Kidney tubule cell (primary cell): ENCODE measurements around the gene MAPK1IP1L.
"Not testable (repeated sequence)": the region's sequence is repeated elsewhere in the genome, so short reads cannot be mapped to it uniquely, and the experiment has no call there.

Experiments
- DNase-seq: peaks from one replicate; pipeline ENCODE4 v3.0.0-alpha.2; 2018; ENCODE audit warnings: low spot score

MAPK1IP1L gene

DNA sequence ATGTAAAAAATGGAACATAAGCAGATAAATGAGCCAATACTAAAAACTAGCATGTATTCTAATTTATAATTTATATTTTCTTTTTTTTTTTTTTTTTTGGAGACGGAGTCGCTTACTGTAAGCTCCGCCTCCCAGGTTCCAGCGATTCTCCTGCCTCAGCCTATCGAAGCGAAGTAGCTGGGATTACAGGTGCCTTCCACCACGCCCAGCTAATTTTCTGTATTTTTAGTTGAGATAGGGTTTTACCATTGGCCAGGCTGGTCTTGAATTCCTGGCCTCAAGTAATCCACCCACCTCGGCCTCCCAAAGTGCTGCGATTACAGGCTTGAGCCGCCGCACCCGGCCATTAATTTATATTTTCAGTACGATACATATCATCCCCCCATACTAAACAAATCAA, 2.7 kb downstream of the MAPK1IP1L start:
- DNase-seq = no peak

DNA sequence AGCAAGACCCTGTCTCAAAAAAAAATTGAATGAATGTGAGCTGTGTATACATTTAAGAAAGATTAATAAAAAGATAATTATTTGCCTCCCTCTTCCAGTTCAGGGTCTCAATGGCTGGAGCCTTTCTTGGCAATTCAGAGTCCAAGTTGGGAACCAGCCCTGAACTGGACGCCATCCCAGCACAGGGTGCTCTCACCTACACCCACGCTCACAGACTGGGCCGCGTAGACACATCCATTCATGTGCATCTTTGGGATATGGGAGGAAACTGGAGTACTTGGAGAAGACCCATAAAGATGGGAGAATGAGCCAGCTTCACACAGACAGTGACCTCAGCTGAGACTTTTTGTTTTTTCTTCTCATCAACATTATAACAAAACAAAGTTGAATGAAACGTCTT, 6.5 kb downstream of the MAPK1IP1L start:
- no peak for DNase-seq

- no peak for DNase-seq
Observed at GRCh38 chr14:55059333-55059732, 7.9 kb downstream of the MAPK1IP1L start.

DNA sequence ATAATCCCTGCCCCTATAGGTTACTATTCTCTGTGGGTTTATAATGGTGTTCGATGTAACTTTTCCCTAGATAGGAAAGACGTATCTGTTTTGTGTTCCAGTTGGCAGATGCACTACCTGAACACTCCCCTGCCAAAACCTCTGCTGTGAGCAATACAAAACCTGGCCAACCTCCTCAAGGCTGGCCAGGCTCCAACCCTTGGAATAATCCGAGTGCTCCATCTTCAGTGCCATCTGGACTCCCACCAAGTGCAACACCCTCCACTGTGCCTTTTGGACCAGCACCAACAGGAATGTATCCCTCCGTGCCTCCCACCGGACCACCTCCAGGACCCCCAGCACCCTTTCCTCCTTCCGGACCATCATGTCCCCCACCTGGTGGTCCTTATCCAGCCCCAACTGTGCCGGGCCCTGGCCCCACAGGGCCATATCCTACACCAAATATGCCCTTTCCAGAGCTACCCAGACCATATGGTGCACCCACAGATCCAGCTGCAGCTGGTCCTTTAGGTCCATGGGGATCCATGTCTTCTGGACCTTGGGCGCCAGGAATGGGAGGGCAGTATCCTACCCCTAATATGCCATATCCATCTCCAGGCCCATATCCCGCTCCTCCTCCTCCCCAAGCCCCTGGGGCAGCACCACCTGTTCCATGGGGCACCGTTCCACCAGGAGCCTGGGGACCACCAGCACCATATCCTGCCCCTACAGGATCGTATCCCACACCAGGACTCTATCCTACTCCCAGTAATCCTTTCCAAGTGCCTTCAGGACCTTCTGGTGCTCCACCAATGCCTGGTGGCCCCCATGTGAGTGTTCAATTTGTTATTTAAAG, 11.3 kb downstream of the MAPK1IP1L start:
- DNase-seq = no peak

GRCh38 chr14:55064896-55065295, 13.4 kb downstream of the MAPK1IP1L start:
- not testable (repeated sequence) for DNase-seq

DNA sequence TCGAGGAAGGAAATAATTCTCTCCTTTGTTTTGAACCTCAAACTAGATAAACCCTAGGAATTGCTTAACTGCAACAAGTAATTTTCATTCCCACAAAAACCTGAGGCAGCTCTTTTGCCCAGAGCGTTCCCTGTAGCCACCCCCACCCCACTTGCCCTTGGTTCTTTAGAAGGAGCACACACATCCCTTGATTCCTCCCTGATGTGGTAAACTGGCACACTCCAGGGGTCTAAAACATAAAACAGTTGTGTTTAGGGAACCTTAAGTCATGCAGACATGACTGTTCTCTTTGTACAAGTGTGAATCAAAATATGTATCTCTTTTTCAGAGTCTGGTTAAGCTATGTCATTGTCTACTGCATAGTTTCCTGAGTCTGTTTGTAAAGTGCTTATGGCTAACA, 14.0 kb downstream of the MAPK1IP1L start:
- DNase-seq = no peak

GRCh38 chr14:55066223-55066622, 14.8 kb downstream of the MAPK1IP1L start:
- no peak for DNase-seq

DNA sequence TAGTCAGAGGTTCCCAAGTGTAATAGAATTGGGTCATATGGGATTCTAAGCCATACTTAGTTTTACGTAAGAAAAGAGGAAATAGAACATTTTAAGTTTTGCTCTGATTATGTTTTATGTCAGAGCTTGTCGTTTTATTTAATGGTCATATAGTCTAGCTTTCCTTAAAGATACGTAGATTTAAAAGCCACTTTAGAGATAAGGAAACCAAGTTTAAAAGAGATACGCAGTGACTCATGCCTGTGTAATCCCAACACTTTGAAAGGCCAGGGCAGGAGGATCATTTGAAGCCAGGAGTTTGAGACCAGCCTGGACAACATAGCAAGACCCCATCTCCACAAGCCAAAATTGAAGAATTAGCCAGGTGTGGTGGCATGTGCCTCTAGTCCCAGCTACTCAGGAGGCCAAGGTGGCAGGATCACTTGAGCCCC, 19.5 kb downstream of the MAPK1IP1L start:
- peak; percentile 32 for DNase-seq

DNA sequence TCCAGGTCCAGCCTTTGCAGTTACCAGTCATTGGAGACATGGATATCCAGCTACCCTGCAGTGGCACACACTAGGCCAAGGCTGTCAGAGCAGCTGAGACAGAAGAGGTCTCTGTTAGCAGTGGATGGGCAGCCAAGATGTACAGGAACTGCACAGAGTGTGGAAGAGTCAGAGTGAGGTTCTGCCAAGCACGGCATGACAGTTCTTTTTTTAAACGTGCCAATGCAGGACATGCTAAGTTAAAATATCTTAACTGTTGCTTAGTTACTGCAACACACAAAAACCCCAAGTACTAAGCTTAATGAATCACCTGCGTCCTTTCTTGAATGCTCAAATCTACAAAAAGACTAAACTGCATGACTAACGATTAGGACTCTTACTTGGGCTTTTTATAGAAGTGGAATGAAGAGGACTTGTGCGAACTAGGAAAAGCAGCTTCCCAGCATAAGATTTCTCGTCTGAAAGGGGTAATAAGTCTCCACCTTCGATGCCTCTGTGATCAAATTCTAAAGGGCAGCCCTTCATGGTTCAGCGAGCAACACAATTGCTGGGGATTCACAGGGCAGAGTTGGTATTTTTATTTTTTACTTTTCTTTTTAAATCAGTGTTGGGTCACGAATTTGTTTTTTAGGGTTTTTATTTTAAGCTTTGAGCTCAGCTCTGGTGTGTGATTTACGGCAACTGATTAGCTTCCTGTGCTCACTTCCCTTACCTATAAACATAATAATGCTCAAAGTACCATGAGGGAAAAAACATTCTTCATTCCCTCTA, 20.6 kb downstream of the MAPK1IP1L start:
- peak; percentile 97 for DNase-seq

DNA sequence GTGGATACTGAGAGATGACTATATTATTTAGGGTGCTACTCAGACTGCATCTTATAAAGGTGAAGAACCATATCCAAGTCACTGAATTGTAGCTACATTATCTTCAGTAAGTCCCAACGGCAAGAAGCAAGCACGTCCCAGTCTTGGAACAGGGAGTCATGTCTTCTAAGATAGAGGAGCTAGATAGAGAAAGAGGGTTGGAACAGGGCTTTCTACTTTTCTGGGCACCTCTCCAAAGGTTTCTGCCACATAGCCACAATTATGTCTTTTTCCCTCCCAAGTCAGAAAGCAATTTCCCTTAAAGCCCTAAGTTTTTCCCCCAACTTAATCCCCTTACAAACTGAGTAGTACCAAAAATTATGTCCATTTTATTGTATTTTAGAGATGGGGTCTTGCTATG, 22.4 kb downstream of the MAPK1IP1L start:
- no peak for DNase-seq

DNA sequence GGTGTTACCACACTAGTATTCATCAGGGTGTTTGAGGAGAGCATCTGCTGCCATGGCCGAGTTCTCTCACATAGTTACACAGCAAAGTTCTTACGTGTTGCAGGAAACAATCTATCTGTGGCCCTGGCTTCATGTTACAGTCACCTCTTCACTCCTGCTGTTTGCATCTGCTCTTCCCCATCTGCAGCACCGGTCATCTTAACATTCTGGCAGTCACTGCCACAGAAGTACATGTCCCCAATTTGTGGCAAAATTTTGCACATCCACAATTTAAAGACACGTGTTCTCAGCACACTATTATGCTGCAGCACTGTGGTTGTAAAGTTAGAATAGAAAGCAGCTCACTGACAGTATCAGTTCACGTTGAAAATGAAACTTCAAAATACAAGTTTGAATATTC, 23.2 kb downstream of the MAPK1IP1L start:
- peak; percentile 43 for DNase-seq

- peak; percentile 39 for DNase-seq
Observed at GRCh38 chr14:55075628-55076175, 24.3 kb downstream of the MAPK1IP1L start.

DNA sequence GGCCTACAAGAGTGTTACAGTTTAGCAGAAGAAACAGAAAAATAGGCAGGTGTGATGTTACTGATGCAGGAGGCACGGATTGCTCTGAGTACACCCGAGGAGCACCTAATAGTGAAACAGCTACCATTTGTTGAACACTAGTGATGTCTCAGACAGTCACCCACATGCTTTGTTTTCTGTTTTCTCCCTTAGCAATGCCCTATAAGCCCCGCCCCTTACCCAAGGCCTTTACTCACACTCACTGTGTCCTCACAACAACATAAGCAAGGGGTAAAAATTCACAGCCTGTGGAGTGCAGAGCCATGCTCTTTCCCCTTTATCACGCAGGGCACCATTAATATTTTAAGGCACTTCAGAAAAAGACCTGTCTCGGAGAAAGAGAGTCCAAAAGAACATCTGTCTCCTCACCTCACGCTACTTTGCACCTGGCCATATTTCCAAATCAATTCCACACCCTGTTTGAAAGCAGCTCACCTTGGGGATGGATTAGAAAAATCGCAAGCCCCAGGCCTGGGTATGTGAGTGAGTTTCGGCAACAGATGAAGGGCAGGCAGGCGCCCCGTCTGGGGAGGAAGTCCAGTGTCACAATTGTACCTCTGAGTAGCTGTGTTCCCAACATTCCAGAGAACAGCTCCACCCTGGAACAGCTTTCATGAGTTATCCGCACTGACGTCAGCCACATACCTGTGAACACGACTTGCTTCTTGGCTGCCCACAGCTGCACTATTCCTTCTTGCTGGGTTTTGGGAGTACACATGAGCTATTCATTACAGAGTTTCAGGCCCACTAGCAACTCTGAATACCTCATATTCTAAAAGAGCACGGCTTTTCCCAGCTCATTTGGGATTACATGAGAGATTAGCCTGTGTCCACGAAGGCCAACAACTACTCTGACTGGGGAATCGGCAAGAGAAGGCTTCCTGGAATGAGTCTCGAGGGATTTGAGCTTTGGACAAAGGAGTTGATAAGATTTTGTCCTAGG, 26.0 kb downstream of the MAPK1IP1L start:
- DNase-seq = peak; percentile 90

GRCh38 chr14:55079961-55080360, 28.5 kb downstream of the MAPK1IP1L start:
- DNase-seq = not testable (repeated sequence)

GRCh38 chr14:55084401-55085059, 33.1 kb downstream of the MAPK1IP1L start:
- DNase-seq = no peak

DNA sequence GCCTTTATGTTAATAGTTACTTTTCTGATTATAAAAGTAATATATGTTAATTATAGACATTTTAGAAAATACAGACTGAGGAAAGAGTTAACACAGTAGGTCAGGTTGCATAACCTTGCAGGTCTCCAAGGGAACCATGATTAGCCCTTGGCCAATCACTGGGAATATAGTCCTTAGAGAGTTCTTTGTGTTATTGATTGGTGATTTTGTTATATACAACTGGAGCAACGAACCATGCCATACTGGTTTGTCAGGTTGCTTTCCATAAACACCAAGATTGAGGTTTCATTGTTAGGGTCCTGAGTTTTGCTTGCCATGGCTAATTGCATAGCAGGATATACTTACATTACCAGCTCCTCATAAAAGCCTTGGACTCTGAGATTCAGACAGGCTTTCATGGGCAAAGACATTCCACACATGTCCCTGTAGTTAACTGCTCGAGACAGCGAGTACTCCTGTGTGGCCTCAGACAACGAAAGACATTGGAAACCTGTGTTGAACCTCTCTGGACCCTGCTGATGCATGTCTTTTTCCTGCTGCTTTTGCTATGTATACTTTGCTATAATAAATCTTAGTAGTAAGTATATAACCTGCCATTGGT, 33.7 kb downstream of the MAPK1IP1L start:
- no peak for DNase-seq

GRCh38 chr14:55086938-55087337, 35.5 kb downstream of the MAPK1IP1L start:
- no peak for DNase-seq

- no peak for DNase-seq
Observed at GRCh38 chr14:55088356-55088755, 36.9 kb downstream of the MAPK1IP1L start.

DNA sequence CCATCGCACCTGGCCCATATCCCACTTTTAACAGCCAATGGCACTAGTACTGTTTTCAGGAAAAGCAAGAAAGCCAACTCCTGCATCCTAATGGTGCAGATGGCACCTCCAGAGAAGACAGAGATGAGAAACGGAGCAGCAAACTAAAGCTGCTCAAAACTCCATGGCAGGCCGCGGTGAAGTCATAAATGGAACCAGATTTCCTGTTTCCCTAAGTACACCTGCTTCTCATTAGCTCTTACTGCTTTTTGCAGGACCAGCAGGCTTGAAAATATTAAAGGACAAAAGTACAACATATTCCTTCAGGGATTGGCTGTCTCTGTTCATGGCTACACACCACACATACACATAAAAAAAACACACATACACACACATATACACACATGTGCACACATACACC, 40.9 kb downstream of the MAPK1IP1L start:
- DNase-seq = no peak

DNA sequence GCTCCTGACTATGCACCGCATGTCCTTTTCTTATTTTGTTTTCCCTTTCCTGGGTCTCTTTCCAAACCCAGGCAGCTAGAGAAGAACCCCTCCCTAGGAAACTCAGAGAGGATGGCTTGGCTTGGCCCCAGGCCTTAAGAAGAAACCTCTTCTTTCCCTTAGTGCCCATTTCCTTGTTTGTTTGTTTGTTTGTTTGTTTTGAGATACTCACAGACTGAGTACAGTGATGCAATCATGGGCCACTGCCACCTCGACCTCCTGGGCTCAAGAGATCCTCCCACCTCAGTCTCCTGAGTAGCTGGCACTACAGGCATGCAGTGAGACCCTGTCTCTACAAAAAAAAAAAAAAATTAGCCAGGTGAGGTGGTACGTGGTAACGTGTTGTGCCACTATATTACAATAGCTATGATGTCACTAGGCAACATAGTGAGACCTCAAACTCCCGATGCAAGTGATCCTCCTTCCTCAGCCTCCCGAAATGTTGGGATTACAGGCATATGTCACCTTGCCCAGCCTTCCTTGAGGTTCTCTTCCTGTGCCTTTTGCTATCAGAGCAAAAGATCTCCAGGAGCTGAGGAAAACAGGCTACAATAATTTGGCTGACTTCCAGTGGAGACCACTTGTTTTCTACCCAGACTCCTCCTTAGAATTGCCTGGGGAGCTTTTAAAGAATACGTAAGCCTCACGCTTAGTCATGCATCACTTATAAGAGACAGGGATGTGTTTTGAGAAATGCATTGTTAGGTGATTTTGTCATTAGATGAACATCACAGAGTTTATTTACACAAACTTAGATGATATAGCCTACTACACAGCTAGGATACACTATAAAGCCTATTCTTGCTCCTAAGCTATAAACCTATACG, 43.1 kb downstream of the MAPK1IP1L start:
- peak; percentile 42 for DNase-seq
